ENCODE measurements around the gene SHC4.

SHC4 gene

GRCh38 chr15:48833526-48834239, 130.0 kb downstream of the SHC4 start:
- Histone ChIP-seq H3K4ac (ENCODE audit: low read depth, low read length) (no peak overlapping the region), H3K27ac (ENCODE audit: low read depth, low read length) (no peak overlapping the region), H2BK5ac (ENCODE audit: low read depth, low read length, poor library complexity) (peak overlapping the region; percentile 2), H2BK120ac (ENCODE audit: insufficient read depth, low read length, poor library complexity) (peak overlapping the region; percentile 46), H3K23ac (ENCODE audit: low read length) (no peak overlapping the region), H3K9ac (ENCODE audit: low read length) (no peak overlapping the region), H3K36me3 (ENCODE audit: control insufficient read depth in 1 of 2, insufficient read depth in 2 of 2, low read length in 2 of 2) (no peaks in the 10 kb centered on the region), H3K4me1 (ENCODE audit: control insufficient read depth in 1 of 2, insufficient read depth in 2 of 2, low read length in 2 of 2) (peaks cover 7 to 8% of the 10 kb centered on the region in 2 experiments), H3K79me1 (ENCODE audit: low read length) (peaks cover 2% of the 10 kb centered on the region), H4K91ac (ENCODE audit: low read depth, low read length) (no peak overlapping the region), H3K4me2 (ENCODE audit: low read length) (peak overlapping the region; percentile 3), H4K12ac (ENCODE audit: low read depth, low read length) (no peak overlapping the region), H3K14ac (ENCODE audit: low read length) (no peak overlapping the region), H2AK5ac (ENCODE audit: low read length) (no peak overlapping the region), H4K8ac (ENCODE audit: low read depth, low read length) (no peak overlapping the region), H2BK12ac (ENCODE audit: low read length) (no peak overlapping the region), H3K27me3 (ENCODE audit: insufficient read depth, low read length) (no peaks in the 10 kb centered on the region), H3K4me3 (ENCODE audit: low read depth, low read length) (no peak overlapping the region), H3K9me3 (ENCODE audit: insufficient read depth, low read depth, low read length) (no peaks in the 10 kb centered on the region), H3K79me2 (ENCODE audit: control insufficient read depth, insufficient read depth, low read length, poor library complexity) (no peaks in the 10 kb centered on the region), H3K18ac (ENCODE audit: low read length) (no peak overlapping the region), H2AFZ (ENCODE audit: insufficient read depth, low read length, poor library complexity) (no peak overlapping the region)
- peak; percentile 78 to 92 for DNase-seq

- no peak for DNase-seq
- Histone ChIP-seq H3K9me3 (ENCODE audit: insufficient read depth, low read depth, low read length) (no peaks in the 10 kb centered on the region), H2AK5ac (ENCODE audit: low read length) (no peak overlapping the region), H3K4me2 (ENCODE audit: low read length) (no peak overlapping the region), H4K91ac (ENCODE audit: low read depth, low read length) (no peak overlapping the region), H3K23ac (ENCODE audit: low read length) (no peak overlapping the region), H3K79me1 (ENCODE audit: low read length) (peaks cover 2% of the 10 kb centered on the region), H3K4ac (ENCODE audit: low read depth, low read length) (no peak overlapping the region), H4K8ac (ENCODE audit: low read depth, low read length) (no peak overlapping the region), H3K14ac (ENCODE audit: low read length) (no peak overlapping the region), H3K4me3 (ENCODE audit: low read depth, low read length) (no peak overlapping the region), H2BK5ac (ENCODE audit: low read depth, low read length, poor library complexity) (no peak overlapping the region), H3K27ac (ENCODE audit: low read depth, low read length) (no peak overlapping the region), H2BK12ac (ENCODE audit: low read length) (no peak overlapping the region), H2BK120ac (ENCODE audit: insufficient read depth, low read length, poor library complexity) (no peak overlapping the region), H3K36me3 (ENCODE audit: control insufficient read depth in 1 of 2, insufficient read depth in 2 of 2, low read length in 2 of 2) (no peaks in the 10 kb centered on the region), H3K27me3 (ENCODE audit: insufficient read depth, low read length) (no peaks in the 10 kb centered on the region), H4K12ac (ENCODE audit: low read depth, low read length) (no peak overlapping the region), H3K18ac (ENCODE audit: low read length) (no peak overlapping the region), H2AFZ (ENCODE audit: insufficient read depth, low read length, poor library complexity) (no peak overlapping the region), H3K79me2 (ENCODE audit: control insufficient read depth, insufficient read depth, low read length, poor library complexity) (no peaks in the 10 kb centered on the region), H3K9ac (ENCODE audit: low read length) (no peak overlapping the region), H3K4me1 (ENCODE audit: control insufficient read depth in 1 of 2, insufficient read depth in 2 of 2, low read length in 2 of 2) (peaks cover 7 to 8% of the 10 kb centered on the region in 2 experiments)
Observed at GRCh38 chr15:48832648-48833047, 131.1 kb downstream of the SHC4 start.

- Histone ChIP-seq H2BK5ac (ENCODE audit: low read depth, low read length, poor library complexity) (no peak overlapping the region), H2BK120ac (ENCODE audit: insufficient read depth, low read length, poor library complexity) (no peak overlapping the region), H2AFZ (ENCODE audit: insufficient read depth, low read length, poor library complexity) (no peak overlapping the region), H3K9me3 (ENCODE audit: insufficient read depth, low read depth, low read length) (no peaks in the 10 kb centered on the region), H3K23ac (ENCODE audit: low read length) (no peak overlapping the region), H2BK12ac (ENCODE audit: low read length) (no peak overlapping the region), H3K14ac (ENCODE audit: low read length) (no peak overlapping the region), H4K12ac (ENCODE audit: low read depth, low read length) (no peak overlapping the region), H3K4me1 (ENCODE audit: control insufficient read depth in 1 of 2, insufficient read depth in 2 of 2, low read length in 2 of 2) (peaks cover 6 to 7% of the 10 kb centered on the region in 2 experiments), H3K79me2 (ENCODE audit: control insufficient read depth, insufficient read depth, low read length, poor library complexity) (no peaks in the 10 kb centered on the region), H3K79me1 (ENCODE audit: low read length) (peaks cover 1% of the 10 kb centered on the region), H3K4me2 (ENCODE audit: low read length) (no peak overlapping the region), H3K18ac (ENCODE audit: low read length) (no peak overlapping the region), H2AK5ac (ENCODE audit: low read length) (no peak overlapping the region), H3K9ac (ENCODE audit: low read length) (no peak overlapping the region), H4K8ac (ENCODE audit: low read depth, low read length) (no peak overlapping the region), H3K4me3 (ENCODE audit: low read depth, low read length) (no peak overlapping the region), H3K27ac (ENCODE audit: low read depth, low read length) (no peak overlapping the region), H4K91ac (ENCODE audit: low read depth, low read length) (no peak overlapping the region), H3K4ac (ENCODE audit: low read depth, low read length) (no peak overlapping the region), H3K27me3 (ENCODE audit: insufficient read depth, low read length) (no peaks in the 10 kb centered on the region), H3K36me3 (ENCODE audit: control insufficient read depth in 1 of 2, insufficient read depth in 2 of 2, low read length in 2 of 2) (no peaks in the 10 kb centered on the region)
- peak; percentile 15 to 82 for DNase-seq
Observed at GRCh38 chr15:48828906-48829305, 134.8 kb downstream of the SHC4 start.

- Histone ChIP-seq H3K4ac (ENCODE audit: low read depth, low read length) (no peak overlapping the region), H3K27ac (ENCODE audit: low read depth, low read length) (no peak overlapping the region), H4K12ac (ENCODE audit: low read depth, low read length) (no peak overlapping the region), H3K18ac (ENCODE audit: low read length) (no peak overlapping the region), H3K9me3 (ENCODE audit: insufficient read depth, low read depth, low read length) (no peaks in the 10 kb centered on the region), H3K36me3 (ENCODE audit: control insufficient read depth in 1 of 2, insufficient read depth in 2 of 2, low read length in 2 of 2) (no peaks in the 10 kb centered on the region), H4K8ac (ENCODE audit: low read depth, low read length) (no peak overlapping the region), H3K9ac (ENCODE audit: low read length) (no peak overlapping the region), H3K14ac (ENCODE audit: low read length) (no peak overlapping the region), H2BK12ac (ENCODE audit: low read length) (no peak overlapping the region), H3K79me2 (ENCODE audit: control insufficient read depth, insufficient read depth, low read length, poor library complexity) (no peaks in the 10 kb centered on the region), H3K79me1 (ENCODE audit: low read length) (no peaks in the 10 kb centered on the region), H3K4me3 (ENCODE audit: low read depth, low read length) (no peak overlapping the region), H2AFZ (ENCODE audit: insufficient read depth, low read length, poor library complexity) (no peak overlapping the region), H2BK5ac (ENCODE audit: low read depth, low read length, poor library complexity) (no peak overlapping the region), H3K27me3 (ENCODE audit: insufficient read depth, low read length) (no peaks in the 10 kb centered on the region), H2AK5ac (ENCODE audit: low read length) (no peak overlapping the region), H4K91ac (ENCODE audit: low read depth, low read length) (no peak overlapping the region), H2BK120ac (ENCODE audit: insufficient read depth, low read length, poor library complexity) (no peak overlapping the region), H3K4me2 (ENCODE audit: low read length) (no peak overlapping the region), H3K4me1 (ENCODE audit: control insufficient read depth in 1 of 2, insufficient read depth in 2 of 2, low read length in 2 of 2) (peaks cover 4 to 5% of the 10 kb centered on the region in 2 experiments), H3K23ac (ENCODE audit: low read length) (no peak overlapping the region)
- no CpG with 5 or more reads among the region's 4 CpGs for WGBS (ENCODE audit: extremely low coverage, insufficient coverage, insufficient read length)
- DNase-seq, result no peak
Observed at GRCh38 chr15:48828471-48828870, 135.2 kb downstream of the SHC4 start.
